NOMO-1 treated with DMSO at 0.1 percent for 48 hours (cell line): ENCODE measurements around the gene CGB1.
"Not testable (repeated sequence)": the region's sequence is repeated elsewhere in the genome, so short reads cannot be mapped to it uniquely, and the experiment has no call there.

Experiments used
- DNase-seq: peaks from one replicate; lab custom pipeline; 2025; ENCODE audit not compliant: unreplicated experiment; lab: John Stamatoyannopoulos, UW

Gene CGB1

DNA sequence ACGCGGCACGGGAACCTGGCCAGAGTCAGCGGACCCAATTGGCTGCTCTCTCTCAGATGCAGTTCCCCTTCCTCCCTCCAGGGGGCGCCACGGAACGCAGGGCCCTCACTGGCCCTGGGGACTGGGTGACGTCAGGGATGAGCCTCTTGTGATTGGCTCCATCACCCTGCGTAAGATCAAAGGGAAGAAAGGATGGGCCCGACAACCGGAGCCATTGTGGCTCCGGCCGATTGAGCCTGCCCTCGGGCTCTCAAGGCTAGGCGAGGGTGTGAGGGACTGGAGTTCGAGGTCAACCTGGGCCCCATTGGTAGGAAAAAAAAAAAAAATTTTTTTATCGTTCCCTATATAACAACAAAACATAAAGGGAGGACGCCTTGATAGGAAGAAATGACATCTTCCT is at the start of gene CGB1:
TSS of gene CGB1 (minus strand) at position 81 of the 400 bp plus-strand sequence. CDS start 184 bp downstream, outside the sequence.
- DNase-seq: peak; percentile 24

DNA sequence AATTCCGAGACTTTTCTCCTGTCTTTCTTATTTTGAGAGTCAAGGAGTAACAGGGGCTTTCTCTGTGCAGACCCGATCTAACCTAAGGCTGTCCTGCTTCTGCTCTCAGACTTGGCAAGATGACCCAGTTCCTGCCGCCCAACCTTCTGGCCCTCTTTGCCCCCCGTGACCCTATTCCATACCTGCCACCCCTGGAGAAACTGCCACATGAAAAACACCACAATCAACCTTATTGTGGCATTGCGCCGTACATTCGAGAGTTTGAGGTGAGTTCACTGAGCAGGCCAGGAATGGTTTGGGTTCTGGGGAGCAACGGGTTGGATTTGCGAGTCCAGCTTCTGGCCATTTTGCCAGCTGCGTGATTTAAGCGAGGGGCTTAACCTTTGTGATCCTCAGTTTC is 49.6 kb upstream of the CGB1 start:
- no peak for DNase-seq

DNA sequence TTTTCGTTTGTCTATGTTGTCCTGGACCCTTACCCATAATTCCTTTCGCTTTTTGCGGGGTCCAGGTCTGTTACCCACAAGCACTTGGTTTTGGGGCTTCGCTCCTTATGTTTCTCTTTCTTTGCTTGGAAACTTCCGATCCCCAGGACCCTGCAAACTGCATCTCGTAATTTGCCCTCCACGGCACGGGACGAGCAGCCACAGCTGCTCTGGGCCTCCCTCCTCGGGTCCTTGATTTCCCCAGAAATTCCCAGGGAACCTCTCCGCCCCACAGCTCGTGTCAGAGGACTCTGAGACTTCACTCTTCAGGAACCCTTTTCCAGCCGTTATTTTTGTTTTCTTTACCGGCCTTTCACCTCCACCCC is 49.2 kb upstream of the CGB1 start:
- no peak for DNase-seq

DNA sequence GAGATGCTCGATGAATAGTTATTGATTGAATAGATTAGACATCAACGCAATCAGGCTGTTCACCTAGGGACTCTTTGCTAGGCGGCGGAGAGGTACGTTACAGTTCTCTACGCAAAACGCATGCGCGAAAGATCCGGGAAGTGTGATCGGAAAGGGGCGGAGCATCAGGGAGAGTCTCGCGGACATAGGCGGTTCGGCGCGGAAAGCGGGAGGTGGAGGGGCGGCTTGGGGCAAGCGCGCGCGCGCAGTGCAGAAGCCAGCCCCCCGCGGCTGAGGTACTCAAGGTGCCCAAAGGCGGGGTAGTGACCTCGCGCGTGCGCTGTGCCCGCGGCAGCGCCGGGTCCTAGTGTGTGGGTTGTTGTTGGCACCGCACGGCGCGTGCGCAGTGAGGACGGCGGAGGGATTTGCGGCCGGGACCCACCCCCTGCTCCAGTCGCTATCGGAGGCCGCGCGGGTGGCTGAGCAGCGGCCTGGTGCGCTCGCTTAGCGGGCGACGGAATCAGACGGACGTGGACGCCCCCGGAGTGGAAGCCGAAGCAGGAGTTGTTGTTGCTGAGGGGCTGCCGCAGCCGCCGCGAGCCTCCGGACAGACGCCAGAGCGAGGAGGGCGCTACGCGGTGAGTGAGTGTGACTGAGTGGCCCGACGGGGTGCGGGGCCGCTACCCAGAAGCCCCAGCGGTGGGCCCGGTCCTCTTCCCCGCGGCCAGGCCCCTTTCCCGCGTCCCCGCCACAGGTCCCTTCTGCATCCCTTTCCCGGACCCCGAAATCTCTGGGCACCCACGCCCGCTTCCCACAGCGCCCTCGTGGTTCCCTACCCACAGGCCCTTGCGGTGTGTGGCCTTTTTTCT is 48.5 kb upstream of the CGB1 start, which contains the start of gene SNRNP70:
TSS of gene SNRNP70 (plus strand) at position 432 of the 848 bp plus-strand sequence. CDS start 964 bp downstream, outside the sequence.
- peak; percentile 99 for DNase-seq

DNA sequence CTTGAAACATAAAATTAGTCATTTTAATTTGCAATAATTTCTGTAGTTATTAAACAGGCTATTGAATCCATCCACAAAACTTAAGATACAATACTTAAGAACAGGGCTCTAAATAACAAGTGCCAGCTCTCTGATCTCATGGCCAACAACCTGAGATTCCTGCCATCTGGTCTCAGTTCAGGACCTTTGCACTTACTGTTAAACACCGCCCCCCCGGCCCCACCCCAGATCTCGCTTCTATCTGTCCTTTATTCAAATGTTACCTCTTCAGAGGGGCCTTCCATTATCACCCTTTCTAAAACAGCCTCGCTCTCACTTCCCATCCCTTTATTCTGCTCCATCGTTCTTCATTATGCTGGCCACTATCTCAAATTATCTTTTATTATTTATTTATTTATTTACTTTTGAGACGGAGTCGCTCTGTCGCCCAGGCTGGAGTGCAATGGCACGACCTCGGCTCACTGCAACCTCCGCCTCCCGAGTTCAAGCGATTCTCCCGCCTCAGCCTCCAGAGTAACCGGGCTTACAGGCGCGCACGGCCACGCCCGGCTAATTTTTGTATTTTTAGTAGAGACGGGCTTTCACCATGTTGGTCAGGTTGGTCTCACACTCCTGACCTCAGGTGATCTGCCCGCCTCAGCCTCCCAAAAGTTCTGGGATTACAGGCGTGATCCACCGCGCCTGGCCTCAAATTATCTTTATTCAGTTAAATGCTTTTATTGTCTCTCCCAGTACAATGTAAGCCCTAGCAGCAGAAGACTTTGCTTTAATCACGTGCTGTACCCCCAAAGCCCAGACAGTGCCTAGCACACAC is 47.7 kb upstream of the CGB1 start:
- no peak for DNase-seq

DNA sequence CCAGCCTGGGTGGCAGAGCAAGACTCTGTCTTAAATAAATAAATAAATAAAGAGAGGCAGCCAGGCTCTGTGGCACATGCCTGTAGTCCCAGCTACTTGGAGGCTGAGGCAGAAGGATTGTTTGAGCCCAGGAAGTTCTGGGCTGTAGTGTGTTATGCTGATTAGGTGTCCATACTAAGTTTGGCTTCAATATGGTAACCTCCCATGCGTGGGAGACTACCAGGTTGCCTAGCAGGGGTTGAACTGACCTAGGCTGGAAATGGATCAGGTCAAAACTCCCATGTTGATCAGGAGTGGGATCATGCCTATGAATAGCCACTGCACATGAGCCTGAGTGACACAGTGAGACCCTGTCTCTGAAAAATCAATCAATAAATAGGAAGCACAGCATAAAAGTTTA is 44.6 kb upstream of the CGB1 start:
- no peak for DNase-seq

DNA sequence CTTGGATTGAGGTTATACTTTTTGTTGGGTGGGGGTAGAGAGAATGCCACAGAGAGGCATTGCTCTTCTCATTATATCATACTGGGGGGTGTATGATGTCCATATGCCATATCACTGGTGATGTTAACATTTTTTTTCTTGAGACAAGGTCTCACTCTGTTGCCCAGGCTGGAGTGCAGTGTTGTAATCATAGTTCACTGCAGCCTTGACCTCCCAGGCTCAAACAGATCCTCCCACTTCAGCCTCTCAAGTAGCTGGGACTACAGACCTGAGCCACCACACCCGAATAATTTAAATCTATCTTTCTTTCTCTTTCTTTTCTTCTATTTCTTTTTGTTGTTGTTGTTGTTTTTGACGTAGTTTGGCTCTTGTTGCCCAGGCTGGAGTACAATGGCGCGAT is 43.7 kb upstream of the CGB1 start:
- DNase-seq: no peak

DNA sequence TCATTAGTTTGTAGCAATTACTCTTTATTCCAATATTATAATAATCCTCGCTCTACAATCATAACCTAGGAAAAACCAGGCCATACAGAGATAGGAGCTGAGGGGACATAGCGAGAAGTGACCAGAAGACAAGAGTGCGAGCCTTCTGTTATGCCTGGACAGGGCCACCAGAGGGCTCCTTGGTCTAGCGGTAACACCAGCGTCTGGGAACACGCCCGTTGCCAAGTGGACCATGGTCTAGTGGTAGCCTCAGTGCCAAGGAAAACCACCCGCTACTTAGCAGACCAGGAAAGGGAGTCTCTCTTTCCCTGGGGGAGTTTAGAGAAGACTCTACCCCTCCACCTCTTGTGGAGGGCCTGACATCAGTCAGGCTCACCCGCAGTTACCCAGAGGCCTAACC is 38.2 kb upstream of the CGB1 start:
- not testable (repeated sequence) for DNase-seq

DNA sequence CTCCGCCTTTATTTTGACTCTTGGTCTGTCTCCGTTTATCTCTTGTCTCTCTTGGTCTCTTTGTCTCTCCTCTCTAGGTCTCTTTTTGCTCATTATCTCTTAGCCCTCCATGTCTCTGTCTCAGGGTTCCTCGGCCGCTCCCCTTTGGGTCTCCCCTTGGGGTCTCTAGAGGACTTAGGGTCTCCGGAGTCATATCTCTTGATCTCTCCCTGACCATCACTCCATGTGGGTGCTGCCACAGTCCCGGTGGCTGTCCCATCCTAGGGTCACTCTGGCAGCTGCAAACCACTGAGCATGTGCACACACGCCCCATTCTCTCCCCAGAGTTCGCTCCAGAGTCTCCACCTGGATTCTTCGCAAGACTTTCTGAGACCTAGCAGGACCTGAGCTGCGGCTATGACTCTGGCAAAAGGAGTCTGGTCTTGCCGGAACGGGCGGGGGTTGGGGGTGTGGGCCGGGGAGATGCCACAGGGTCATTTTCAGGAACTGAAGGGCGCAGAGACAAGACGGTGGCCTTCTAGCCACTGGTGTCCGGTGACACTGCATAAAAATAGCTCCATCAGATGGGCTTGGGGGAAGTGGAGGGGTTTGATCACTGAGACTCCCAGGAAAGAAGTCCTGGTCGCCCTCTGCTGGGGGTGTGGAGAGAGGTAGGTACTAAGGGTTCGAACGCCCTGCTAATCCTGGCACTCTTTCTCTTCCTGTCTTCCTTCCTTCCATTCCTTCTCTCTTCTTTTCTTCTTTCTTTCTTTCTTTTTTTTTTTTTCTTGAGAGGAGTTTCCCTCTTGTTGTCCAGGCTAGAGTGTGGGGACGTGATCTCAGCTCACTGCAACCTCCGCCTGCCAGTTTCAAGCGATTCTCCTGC is 37.1 kb upstream of the CGB1 start:
- peak; percentile 18 for DNase-seq

DNA sequence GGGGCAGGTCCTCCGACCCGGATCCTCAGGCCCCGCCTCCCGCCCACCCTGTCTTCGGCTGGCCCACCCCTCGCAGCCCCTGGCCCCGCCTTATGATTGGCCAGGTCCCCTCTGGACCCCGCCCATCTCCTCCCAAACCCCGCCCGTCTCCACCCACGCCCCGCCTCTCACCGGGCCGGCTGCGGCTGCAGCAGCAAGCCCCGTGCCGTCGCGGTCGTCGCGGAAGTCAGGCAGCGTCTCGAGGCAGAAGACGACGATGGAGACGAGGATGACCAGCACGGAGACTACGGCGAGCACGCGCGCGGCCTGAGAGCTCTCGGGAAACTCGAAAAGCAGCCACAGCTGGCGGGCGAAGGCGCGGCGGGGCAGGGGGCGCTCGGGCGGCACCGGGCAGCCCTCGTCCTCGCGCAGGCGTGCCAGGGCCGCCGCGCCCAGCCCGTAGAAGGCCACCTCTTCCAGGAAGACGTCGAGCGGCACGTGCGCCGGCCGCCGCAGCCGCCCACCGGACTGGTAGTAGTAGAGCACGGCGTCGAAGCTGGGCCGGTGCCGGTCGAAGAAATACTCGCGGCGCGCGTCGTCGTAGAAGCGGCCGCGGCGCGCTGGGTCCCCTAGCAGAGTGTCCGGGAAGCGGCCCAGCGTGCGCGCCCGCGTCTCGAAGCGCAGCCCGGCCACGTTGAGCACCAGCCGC is 35.3 kb upstream of the CGB1 start:
- DNase-seq: no peak

DNA sequence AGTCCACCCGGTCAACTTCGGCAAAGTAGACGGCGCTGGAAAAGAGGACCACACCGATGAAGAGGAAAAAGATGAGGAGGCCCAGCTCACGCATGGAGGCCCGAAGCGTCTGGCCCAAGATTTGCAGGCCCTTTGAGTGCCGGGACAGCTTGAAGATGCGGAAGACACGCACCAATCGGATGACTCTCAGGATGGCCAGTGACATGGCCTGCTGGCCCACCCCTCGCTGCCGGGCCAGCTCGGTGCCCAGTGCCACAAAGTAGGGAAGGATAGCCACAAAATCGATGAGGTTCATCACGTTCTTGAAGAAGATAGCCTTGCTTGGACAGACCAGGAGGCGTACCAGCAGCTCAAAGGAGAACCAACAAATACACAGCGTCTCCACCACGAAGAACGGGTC is 33.7 kb upstream of the CGB1 start:
- DNase-seq: no peak

DNA sequence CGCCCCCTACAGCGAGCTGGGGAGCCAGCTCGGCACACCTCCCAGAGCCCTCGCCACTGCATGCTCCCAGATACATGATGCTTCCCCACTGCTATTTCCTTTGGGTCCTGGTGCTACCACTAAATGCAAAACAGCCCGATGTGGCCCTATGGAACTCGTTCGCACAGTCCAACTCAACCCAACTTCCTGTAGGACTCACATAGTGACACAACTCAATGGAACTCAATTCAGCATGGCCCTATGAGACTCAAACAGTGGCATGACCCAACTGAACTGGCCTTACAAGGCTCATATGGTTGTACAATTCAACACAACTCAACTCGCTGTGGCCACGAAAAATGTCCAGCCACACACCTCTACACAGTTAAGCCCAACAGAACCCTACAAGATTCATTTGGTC is 32.3 kb upstream of the CGB1 start:
- no peak for DNase-seq

DNA sequence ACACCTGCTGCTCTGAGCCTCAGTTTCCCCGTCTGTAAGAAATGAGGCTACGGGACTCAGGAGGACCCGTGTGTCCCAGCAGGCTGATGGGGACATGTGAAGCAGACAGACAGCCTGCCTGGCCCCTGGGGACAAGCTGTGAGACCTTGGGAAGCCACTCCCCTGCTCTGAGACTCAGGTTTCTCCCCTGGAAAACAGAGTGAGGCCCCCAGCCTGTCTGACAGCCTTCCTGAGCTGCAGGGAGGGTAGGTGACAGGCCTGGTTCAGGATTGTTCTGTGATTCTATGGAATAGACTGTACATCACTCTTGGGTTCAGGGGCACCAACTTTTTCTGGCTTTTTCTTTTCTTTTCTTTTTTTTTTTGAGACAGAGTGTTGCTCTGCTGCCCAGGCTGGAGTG is 30.9 kb upstream of the CGB1 start:
- no peak for DNase-seq

DNA sequence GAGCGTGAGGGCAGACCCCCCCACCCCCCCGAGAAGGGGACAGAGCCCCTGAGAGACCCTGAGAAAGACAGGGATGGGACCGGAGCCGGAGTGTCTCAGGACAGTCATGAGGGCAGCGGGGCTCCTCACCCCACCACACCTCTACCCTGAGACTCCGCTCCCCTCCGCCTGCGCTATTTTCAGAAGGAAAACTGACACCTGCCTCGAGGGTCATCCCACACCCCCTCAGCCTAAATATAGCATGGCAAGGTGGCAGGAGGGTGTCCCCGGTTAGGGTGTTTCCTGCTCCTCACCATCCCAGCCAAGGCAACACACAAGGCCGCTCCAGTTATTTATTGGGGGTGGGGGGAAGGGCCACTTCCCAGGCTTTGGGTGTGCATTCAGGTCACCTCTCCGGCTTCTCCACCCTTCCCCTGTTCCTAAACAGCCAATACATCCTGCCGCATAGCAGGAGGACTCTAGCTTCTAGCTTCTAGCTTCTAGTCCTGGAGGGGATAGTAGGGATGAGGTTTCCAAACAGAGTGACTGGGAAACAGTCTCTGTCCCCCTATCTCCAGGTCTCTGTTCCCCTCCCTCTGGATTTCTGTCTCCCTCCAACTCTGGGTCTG is 29.3 kb upstream of the CGB1 start:
- no peak for DNase-seq

DNA sequence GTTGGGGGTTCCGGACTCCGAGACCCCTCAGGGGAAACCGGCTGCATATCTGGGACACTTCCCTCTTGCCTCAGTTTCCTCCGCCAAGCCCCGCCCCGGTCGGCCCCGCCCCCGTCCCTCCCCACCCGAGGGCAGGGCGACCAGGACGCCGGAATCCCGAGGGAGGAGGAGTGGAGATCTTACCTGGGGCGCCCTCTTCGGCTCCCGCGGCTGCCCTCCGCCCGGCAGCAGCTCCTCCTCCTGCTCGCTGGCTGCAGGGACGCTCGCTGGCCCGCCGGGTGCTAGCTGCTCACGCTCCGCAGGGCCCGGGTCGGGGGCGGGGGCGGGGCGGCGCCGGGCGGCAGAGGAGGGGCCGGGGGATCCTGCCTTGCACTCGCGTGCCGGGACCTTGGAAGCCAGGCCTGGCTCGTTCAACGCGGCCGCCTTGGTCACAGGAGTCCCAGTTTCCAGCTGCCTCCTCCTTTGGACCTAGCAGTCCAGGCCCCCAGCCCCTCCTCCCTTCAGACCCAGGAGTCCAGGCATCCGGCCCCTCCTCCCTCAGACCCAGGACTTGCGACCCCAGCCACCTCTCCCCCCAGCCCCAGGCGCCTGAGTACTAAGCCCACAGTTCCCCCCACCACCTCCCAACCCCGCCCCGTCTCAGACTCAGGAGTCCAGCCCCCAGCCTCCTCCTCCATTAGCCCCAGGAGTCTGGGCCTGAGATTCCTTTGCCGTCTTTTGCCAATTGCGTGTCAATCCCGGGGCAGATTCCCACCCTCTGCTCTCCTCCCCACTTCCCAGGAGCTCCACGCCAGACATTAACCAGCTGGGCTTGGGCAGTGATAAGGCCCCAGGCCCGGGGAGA is 28.3 kb upstream of the CGB1 start, which contains the start of gene NTF4:
TSS of gene NTF4 (minus strand) at position 51 of the 844 bp plus-strand sequence. CDS start 2,821 bp downstream, outside the sequence.
- DNase-seq: no peak

DNA sequence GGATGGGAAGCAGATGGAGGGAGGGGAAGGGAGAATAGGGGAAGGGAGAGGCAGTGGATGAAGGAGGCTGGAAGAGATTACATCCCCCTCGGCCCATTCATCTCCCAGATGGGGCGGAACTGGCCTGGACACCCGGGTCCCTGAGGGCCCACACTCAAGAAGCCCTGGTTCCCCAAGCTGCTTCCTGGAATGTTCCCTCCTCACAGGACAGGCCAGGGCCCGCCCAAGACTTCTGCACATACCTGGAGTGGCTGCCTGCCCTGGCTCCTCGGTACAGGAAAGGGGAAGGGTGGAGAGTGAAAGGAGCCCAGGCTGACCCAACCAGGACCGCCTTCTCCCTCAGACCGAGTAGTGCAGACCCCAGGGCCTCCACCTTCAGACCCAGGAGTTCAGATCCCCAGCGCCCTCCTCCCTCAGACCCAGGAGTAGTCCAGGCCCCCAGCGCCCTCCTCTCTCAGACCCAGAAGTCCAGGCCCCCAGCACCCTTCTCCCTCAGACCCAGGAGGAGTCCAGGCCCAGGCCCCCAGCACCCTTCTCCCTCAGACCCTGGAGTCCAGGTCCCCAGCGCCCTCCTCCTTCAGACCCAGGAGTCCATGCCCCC is 27.4 kb upstream of the CGB1 start:
- DNase-seq: no peak

DNA sequence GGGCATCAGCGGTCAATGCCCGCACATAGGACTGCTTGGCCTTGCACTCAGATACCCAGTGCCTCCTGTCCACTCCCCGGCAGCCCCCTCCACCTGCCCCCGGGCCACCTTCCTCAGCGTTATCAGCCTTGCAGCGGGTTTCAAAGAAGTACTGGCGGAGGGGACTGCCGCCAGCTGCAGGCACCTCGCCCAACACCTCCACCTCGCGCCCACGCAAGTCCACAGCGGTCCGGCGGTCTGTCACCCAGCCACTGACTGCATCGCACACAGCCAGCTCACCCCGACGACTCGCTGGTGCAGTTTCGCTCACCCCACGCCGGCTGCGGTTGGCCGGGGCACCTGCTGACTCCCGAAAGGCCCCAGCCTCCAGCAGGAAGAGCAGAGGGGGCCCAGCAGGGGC is 24.8 kb upstream of the CGB1 start:
- no peak for DNase-seq

DNA sequence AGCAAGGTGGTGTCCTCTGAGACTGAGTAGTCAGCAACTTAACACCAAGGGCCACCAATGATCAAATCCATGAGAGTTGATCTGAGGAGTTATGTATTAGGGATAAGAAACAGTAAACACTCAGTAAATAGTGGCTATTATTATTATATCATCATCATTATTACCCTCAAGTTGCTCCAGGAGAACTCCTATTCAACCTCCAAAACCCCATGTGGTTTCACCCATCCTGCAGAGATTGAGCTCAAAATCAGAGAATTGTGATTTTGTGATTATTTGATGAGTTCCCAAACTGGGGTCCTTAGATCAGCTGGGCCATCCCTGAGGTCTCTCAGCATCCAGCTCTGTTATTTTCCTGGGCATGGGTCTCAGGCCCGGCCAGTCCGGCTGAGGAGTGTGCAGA is 24.3 kb upstream of the CGB1 start:
- no peak for DNase-seq

DNA sequence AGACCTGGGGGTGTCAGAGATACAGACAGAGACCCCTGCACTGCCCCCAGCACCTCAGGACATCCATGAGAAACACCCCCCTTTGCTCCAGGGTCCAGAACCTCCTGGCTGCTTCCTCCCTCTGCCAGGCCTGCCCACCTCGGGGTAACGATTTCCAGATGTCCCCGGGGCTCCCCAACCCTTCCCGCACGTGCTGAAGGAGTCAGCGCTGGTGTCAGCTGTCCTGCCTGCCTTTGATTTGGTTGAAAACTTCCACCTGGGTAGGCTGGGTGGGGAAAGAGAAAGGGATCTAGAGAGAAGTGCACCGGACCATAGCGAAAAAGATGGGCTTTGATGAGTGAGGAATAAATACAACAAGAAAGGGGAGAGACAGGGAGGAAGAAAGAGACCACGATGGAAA is 22.4 kb upstream of the CGB1 start:
- DNase-seq: no peak
